ENCODE measurements around the gene TBC1D5.

DNA sequence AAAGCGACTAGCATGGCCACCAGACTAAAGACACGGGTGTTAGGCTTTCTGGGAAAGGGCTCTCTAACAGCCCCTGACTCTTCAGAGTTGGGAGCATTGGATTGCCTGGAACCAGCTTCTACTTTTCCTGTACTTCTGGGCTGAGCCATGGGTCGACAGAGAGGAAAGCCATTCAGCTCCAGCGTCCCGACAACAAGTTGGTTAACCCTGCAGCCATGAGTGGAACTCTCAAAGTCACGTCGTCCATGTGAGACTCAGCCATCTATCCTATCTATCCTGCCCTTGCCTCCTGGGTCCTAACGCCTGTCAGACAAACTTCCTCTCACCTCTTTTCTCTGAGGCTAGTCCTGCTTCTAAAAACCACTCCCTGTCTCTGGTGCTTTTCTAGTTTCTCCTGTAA lies 32.6 kb upstream of the TBC1D5 start:
- TF ChIP-seq EZH2 (IDR thresholded peaks at IDR 0.05) (no peak), POLR2AphosphoS5 (IDR thresholded peaks at IDR 0.05; ENCODE audit: borderline replicate concordance, low read depth, low read length) (no peak)
